Measurements from ENCODE around the gene ERAS.

DNA sequence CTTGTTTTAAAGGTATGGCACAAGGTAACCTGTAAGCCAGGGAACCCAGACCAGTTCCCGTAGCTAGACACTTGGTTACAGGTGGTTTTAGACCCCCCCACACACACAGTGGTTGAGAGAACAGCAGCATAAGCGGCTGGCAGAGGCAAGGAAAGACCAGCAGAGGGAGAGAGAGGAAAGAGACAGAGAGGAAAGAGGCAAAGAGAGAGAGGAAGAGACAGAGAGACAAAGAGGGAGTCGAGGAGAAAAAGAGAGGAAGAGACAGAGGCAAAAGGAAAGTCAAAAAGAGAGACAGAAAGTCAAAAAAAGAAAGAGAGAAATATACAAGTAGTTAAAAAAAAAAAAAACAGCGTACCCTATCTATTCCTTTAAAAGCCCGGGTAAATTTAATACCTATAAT lies 28.6 kb downstream of the ERAS start:
- TF ChIP-seq, protein P1, sequence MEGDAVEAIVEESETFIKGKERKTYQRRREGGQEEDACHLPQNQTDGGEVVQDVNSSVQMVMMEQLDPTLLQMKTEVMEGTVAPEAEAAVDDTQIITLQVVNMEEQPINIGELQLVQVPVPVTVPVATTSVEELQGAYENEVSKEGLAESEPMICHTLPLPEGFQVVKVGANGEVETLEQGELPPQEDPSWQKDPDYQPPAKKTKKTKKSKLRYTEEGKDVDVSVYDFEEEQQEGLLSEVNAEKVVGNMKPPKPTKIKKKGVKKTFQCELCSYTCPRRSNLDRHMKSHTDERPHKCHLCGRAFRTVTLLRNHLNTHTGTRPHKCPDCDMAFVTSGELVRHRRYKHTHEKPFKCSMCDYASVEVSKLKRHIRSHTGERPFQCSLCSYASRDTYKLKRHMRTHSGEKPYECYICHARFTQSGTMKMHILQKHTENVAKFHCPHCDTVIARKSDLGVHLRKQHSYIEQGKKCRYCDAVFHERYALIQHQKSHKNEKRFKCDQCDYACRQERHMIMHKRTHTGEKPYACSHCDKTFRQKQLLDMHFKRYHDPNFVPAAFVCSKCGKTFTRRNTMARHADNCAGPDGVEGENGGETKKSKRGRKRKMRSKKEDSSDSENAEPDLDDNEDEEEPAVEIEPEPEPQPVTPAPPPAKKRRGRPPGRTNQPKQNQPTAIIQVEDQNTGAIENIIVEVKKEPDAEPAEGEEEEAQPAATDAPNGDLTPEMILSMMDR (conservative IDR thresholded peaks at IDR 0.05; ENCODE audit: low read depth in 2 of 2): peak; percentile 38 to 58; a peak in 3 of 4 replicates
- TF ChIP-seq EZH2 (IDR thresholded peaks at IDR 0.05; ENCODE audit: low read depth, unreplicated experiment) (no peak), POLR2AphosphoS5 (IDR thresholded peaks at IDR 0.05; ENCODE audit: low read depth) (no peak), JUNB (IDR thresholded peaks at IDR 0.05; ENCODE audit: unreplicated experiment) (no peak), NANOG (IDR thresholded peaks at IDR 0.05; ENCODE audit: borderline replicate concordance) (no peak)
- TF ChIP-seq, protein P2, sequence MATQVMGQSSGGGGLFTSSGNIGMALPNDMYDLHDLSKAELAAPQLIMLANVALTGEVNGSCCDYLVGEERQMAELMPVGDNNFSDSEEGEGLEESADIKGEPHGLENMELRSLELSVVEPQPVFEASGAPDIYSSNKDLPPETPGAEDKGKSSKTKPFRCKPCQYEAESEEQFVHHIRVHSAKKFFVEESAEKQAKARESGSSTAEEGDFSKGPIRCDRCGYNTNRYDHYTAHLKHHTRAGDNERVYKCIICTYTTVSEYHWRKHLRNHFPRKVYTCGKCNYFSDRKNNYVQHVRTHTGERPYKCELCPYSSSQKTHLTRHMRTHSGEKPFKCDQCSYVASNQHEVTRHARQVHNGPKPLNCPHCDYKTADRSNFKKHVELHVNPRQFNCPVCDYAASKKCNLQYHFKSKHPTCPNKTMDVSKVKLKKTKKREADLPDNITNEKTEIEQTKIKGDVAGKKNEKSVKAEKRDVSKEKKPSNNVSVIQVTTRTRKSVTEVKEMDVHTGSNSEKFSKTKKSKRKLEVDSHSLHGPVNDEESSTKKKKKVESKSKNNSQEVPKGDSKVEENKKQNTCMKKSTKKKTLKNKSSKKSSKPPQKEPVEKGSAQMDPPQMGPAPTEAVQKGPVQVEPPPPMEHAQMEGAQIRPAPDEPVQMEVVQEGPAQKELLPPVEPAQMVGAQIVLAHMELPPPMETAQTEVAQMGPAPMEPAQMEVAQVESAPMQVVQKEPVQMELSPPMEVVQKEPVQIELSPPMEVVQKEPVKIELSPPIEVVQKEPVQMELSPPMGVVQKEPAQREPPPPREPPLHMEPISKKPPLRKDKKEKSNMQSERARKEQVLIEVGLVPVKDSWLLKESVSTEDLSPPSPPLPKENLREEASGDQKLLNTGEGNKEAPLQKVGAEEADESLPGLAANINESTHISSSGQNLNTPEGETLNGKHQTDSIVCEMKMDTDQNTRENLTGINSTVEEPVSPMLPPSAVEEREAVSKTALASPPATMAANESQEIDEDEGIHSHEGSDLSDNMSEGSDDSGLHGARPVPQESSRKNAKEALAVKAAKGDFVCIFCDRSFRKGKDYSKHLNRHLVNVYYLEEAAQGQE (IDR thresholded peaks at IDR 0.05; ENCODE audit: unreplicated experiment): no peak
